ENCODE results near the gene VWF.

- TF ChIP-seq CTCF (IDR thresholded peaks at IDR 0.05) (no peak), EP300 (IDR thresholded peaks at IDR 0.05) (no peak), POLR2A (IDR thresholded peaks at IDR 0.05) (no peak)
Measured at GRCh38 chr12:5982106-5982505, 142.4 kb downstream of the VWF start.
